NCI-H1105 treated with DMSO at 0.1 percent for 48 hours (cell line): Measurements from ENCODE around the gene AVP.

Source experiments
- DNase-seq: peaks from one replicate; lab custom pipeline; 2025; lab: John Stamatoyannopoulos, UW

Gene AVP

DNA sequence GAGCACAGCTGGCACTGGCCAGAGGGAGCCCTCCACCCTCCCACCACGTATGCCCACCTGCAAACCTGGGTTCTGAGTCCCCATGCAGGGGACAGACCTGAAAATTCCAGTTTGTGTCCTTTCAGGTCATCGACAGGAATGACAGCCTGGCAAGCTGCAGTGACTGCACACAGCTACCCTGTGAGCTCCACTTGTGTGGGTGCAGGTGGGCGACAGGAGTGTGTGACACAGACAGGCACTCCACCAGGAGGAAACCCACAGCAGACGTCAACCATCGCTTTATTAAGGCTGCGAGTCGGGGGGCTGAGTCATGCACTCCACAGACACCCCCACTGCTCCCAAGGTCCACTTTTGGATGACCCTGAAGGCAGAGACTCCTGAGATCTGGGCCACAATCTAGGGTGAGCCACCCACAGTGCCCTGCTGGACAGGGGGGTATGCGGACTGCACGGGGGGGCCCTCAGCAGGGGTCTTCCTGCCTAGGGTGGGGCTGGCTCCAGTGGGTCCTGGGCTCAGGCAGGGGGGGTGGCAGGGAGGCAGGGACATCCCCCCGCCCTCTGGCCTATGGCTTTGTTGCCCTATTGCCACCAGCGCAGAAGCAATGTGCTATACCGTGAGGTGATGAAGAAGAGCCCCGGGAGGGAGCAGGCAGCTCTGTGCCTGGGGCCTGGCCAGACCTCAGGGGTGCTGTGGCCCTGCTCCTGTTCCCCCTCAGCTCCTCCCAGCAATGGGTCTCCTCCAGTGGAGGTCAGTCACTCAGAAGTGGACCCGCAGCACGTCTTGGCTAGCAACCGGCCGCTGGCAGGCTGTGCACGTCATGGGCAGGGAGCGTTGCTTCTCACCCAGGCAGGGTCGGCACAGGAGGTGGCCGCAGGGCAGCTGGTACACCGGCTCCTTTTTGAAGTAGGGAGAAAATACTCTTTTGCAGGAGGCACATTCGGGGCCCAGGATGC is 25.1 kb upstream of the AVP start:
- DNase-seq = no peak

DNA sequence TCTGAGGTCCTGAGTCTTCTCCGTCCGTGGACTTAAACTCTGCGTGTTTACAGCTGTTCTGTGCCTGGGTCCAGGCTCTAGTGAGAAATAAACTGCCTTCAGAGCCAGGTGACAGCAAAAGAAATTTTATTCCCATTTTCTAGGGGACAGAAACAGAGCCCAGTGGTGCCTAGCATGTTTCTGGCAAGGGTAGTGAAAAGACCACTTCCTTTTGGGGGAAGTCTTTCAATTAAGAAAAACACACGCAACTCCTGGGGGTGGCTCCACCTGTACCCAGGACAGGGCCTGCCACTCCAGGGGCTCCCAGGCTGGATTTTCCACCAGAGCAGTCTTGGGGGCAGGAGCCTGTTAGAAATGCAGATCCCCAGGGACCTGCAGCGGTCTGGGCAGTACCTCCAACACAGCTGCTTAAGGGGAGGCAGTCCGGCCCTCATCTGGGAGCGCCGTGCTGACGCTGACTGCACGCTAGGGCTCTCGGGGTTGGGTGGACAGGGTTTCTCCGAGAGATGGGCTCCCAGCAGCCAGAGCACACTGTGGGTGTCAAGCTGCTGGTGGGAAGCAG is 23.0 kb upstream of the AVP start:
- no peak for DNase-seq

DNA sequence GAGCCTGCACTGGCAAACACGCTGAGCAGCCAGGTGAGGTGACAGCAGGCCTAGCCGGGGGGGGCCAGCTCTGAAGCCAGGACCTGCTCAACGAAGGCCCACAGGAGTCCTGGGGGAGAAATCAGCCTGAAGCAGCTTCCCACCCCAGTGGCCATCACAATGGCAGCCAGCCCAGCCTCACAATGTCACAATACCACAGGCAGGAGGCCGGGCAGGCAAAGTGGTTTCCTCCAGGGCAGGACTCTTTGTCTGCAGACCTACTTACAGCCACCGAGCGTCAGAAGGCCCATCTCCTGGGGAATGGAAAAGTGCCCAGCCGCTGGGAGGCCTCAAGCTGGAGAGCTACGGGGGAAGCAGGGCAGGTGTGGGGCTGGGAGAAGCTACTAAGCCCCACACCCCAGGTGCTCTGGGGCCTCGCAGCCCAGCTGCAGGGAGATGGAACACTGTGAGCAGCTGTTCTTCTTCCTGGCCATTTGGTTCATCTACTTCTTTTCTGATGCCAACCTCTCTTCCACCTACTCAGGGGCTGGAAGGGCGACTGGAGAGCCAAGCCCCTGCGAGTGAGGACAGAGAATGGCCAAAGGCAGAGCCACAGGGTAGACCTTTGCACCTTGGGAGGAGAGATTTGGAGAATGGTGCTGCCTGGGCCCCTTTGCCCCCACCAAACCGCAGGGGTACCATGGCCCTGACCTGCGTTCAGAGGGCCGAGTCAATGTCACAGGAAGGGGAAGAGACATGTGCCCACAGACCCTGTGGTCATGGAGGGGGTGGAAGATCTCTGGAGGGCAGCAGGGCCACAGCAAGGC is 22.3 kb upstream of the AVP start:
- no peak for DNase-seq

DNA sequence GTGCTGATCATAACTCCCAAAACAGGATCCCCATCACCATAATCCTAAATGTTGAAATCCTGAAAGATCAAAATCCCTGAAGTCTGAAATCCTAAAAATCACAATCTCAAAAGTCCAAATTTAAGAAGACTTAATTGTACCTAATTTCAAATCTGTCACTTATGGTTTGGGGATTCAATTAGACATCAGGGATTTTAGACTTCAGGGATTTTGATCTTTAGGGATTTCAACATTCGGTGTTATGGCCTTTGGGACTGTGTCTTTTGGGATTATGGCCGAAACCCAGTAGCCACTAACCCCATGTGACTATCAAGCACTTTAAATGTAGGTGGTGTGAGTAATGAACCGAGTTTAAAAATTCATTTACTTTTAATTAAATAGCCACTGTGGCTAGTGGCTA is 21.7 kb upstream of the AVP start:
- DNase-seq = no peak

DNA sequence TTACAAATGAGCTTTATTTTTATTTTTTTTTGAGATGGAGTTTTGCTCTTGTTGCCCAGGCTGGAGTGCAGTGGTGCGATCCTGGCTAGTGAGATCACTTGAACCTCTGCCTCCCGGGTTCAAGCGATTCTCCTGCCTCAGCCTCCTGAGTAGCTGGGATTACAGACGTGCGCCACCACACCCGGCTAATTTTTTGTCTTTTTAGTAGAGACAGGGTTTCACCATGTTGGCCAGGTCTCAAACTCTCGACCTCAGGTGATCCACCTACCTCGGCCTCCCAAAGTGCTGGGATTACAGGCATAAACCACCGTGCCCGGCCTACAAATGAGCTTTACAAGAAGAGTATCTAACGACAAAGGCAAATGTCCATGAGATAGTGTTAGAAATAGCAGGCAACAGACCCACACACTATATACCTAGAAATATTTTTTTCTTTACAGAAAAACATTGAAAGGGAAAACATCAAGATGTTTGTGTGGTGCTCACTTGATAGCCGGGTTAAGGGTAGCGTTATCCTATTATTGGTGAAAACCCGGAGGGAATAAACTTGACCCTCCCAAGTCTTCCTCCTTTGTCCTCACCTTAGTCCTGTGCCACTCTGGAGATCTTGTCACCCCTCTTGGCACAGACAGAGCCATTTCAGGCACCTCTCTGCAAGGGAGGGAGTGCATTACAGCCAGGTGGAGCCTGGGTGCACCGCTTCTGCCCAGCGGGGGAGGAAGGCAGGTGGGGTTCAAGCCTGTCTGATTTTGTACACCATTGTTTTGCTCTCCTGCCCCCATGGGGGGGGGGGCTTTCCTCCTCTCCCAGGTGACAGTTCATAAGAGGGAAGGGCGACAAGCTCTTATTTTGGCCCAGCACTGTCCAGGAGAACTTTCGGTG is 21.0 kb upstream of the AVP start:
- no peak for DNase-seq

DNA sequence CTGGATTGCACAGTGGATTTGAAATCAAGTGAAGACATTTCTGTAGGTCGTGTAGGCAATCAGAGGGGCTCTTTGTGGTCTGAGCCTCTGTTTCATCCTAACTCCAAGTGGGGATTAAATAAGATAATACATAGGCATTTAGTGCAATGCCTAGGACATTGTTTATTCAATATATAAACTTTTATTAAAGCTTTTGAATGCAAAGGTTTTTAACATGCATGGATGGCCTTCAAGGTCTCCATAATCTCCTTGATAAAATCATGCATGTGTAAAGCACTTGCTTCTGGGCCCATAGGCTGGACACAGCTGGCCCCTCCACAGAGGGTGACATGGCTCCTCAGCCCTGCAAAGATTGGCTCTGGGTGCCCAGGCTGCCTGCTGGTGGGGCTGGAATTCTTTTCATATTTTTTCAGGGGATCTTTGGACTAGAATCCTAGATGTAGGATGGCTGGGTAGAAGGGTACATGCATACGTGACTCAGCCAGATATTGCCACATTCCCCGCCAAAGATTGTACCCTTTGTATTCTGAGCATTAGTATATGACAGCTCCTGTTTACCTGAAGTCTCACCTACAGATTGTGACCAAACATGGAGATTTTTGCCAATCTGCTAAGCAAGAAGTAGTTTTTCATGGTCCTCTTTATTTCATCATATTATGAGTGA is 19.0 kb upstream of the AVP start:
- DNase-seq = no peak

DNA sequence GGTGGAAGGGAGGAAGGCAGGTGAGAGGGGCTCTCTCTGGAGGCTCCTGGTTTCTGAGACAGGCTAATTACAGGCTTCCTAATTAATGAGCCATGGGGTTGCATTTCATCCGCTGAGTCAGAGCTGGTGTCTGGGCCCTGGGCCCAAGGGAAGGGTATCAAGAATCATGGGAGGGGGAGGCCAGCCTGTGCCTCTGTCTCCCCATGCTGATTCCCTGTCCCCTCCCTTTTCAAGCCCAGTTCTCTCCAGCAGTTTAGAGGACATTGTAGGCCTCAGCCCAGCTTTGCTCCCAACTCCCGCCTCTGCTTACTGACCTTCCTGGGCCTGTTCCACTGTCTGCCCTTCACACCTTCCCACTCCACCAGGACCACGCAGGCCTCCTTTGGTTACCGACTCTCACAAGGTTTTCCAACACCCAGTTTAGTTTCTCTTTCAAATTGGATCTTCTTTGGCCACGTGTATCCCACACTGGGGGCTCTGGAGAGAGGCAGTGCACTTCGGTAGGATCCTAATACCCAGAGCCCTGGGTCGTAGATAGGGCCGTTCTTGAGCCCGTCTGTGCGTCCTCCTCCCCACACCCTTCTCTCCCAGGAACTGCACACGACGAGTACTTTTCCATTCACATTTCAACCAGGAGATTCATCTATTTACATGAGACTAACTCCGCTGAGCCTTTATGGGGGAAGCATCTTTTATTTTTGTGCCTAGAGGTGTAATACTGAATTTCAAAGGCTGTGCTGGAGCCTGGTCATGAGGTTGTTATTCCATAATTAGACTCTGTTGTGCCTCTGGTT is 18.2 kb upstream of the AVP start:
- DNase-seq = no peak

DNA sequence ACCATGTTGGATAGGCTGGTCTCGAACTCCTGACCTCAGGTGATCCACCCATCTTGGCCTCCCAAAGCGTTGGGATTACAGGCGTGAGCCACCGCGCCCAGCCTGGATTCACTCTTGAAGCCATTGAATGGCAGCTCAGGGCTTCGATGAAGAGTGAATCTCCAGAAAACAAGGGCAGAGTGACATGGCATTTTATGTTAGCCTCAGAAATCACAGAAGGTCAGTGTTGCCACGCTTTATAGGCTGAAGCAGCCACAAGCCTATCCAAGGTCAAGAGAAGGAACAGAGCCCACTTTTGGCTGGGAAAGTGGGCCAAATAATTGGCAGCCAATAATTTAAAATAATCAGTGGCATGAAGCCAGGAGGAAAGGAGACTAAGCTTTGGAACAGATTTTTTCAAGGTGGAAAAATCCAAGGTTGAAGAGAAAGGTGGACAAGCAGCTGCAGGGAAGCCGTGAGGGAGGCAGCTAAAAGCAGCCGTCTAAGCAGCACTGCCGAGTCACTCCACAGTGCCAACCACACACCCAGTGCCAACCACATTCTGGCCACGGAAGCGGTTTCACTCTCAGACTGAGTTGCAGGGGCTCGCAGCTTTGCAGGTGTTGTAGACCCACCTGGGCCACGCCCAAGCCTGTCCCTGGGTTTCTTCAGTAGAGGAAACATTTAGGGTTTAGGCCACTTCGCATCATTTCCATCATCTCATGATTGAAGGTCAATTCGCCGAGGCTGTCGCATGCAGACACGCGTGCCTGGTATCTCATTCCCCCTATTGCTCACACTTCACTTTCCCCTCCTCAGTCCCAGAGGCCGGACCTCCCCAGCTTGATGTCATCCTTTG is 17.4 kb upstream of the AVP start:
- DNase-seq = no peak

DNA sequence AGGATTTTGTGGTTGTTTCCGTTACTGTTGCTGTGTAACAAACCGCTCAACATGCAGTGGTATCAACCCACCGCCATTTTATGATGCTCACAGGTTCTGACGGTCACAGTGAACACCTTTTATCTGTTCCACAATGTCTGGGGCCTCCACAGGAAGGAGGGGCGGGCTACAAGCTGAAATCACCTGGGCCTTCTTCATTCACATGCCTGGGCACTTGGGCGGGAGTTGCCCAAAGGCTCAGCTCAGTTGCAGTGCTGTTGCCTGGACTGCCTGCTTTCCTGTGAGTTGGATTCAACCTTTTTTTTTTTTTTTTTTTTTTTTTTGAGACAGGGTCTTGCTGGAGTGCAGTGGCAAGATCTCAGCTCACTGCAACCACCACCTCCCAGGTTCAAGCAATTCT is 16.7 kb upstream of the AVP start:
- DNase-seq = no peak

DNA sequence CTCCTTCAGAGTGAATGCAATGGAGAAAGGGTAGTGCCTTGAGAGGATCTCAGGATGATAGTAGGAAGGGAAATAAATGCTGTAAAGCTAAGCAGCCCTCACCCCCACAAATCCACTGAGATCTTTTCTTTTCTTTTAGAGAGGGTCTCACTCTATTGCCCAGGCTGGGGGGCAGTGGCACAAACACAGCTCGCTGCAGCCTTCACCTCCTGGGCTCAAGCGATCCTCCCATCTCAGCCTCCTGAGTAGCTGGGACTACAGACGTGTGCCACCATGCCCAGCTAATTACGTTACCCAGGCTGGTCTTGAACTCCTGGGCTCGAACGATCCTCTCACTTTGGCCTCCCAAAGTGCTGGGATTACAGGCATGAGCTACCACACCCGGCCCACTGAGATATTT is 16.0 kb upstream of the AVP start:
- DNase-seq = no peak

DNA sequence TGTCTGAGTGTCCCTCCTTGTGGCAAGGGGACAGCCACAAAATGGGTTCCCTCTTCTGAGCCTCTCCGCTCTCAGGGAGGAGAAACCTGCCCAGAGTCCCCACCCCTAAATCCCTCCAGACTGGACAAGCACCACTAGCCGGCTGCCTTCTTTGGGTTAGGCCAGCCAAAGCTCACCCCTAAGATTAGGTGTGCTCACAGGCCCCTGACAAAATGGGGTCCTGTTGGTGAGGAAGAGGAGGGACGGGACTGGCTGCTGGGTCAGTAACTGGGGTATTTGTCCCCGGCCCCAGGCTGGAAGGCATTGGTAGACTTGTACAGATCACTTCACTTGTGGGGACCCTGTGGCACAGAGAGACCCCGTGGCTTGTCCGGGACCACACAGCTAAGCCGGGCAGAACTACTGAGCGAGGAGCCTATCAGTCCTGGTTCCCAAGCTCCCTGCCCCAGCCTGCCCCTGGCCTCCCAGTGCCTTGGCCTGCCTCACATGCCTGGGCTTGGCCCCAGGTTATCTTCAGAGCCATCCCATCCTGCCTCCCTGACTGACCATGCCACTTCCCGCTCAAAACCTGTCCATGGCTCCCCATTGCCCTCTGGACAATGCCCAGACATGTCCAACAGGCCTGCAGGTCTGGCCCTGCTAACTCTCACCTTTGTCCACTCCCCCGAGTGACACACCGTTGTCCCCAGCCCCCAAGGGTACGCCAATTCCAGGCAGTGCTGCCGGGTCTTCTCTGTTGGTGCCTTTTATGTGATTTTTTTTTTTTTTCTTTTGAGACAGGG is 10.5 kb upstream of the AVP start:
- no peak for DNase-seq

DNA sequence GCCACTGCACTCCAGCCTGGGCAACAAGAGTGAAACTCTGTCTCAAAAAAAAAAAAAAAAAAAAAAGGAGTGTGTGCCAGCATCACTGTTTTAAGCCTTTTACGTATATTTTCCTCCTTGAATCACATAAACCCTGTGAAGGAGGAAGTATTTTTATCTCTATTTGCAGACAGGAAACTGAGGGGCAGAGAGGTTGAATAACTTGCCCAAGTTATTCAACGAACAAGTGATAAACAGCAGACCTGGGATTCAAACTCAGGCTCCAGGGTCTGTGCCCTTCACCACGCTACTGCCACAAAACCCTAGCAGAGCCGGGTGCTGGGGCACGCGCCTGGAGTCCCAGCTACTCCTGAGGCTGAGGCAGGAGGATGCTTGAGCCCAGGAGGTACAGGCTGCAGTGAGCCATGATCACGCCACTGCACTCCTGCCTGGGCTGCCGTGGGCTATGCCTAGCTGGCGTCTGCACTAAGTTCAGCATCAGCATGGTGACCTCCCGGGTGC is 9.4 kb upstream of the AVP start:
- DNase-seq = no peak

DNA sequence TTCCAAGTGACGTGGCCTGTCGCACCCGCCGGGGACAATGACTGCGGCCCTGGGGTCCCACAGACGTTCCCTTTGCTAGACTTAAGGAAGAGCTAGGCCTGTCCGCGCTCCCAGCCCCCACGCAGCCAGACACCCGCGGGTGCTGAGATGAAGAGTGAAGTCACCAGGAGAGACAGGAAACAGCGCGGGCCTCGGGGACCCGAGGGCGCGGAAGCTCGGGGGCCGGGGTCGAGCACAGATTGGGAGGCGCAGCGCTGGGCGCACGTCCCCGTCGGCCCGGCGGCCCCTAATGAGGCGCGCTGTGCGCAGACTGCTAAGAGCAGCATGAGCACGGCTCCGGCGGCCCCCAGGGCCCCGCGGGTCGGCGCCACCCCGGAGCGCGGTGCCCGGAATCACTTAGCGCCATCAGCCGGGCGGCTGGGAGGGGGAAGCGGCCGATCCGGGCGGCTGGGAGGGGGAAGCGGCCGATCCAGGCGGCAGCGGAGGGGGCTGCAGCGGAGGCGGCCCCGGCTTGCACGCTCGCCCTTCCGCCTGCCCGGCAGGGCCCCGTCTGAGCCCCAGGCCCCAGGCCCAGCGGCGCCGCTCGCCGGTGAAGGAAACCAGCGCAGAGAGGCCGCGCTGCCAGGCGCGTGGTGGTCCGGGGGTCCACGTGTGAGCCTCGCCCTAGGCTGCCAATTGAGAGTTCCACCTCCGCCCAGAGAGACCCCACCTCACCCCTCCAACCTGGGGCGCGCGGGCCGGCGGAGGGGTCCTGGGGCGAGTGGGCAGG is 8.3 kb upstream of the AVP start:
- no peak for DNase-seq

DNA sequence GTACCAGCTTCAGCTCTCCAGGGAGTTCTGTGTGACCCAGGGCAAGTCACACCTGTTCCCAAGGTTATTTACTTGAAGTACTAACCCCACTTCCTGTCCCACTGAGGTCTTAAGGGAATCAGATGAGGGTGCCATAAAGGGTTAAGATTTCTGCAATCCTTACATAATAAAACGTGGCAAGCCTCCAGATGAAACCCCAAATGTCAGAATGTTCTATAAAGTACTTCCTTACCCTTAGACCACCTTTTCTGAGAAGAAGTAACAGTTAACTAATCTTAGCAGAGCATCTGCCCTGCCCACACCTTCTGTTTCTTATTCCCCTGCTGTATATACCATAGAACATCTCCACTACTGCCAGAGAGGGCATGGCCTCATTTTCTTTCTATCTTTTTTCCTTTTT is 6.0 kb upstream of the AVP start:
- no peak for DNase-seq

DNA sequence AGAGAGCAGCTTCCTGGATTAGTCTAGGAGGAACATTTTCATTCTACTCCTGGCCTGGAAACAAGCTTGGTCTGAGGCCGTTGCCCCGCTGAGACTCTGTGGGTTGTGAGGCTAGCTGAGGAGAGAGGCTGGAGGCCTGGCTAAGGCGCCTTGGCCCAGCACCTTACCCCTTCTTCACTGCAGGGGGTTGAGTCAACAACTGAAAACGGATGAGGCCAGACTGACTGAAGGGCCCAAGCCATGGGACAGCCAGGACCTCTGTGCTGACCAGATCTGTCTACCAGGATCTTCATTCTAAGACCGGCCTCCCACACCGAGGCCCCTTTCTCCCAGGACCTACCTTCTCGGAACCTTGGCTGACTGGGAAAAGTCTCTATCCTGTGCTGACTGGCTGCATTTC is 3.5 kb upstream of the AVP start:
- DNase-seq = no peak

DNA sequence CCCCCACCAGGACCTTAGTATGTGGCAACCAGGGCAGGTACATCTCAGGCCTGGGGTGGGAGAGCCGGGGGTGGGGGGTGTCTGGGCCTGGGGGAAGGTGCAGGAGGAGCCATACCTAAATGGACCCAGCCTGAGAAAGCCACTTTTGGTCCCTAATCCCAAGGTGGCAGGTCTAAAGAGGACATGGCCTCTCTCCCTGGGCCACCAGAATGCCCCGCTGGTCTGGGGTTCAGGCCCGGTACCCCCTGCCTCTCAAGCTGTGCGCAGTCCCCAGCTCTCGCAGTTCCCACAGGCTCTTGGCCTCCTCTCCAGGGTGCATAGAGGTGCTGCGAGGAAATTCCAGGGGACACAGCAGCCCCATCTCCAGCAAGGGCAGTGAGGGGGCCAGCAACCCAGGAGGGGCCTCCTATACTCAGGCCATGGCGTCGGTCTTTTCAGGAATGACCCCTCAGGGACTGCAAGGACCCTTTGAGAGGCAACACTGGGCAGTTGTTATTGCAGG is 1.1 kb upstream of the AVP start:
- DNase-seq = no peak

DNA sequence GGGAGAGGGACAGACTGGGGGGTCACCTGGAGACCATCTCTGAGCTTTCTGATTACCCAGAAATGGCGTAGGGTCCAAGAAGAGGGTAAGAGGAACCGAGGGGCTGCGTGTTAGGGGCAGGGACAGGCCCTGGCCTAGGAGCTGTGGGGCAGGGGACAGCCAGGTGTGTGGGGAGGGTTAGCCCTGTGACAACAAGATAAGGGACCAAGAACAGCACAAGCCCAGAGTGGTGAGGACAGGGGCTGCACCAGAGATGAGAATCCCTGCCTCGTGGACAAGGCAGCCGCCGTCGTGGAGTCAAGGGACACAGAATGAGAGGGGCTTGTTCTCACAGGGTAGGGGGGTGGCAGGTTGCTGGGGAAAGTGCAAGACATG is 449 bp upstream of the AVP start:
- no peak for DNase-seq
